ENCODE data around the gene MYL6B. TPM values are rescaled to one million over a fixed set of nuclear protein-coding genes. Genes with fewer than 3 reads are reported as not detected.

MYL6B gene
- total RNA-seq, 3 donors from 2014 or later, result 13.0 to 39.8 (median 22.7) TPM

GRCh38 chr12:56159482-56160192, 7.2 kb downstream of the MYL6B start:
- no peak for DNase-seq
- H3K4me3 ChIP-seq, result peak overlapping the region; percentile 70
- no peak for ATAC-seq
- intact Hi-C loops (cut with DNase I, micrococcal nuclease), result no loop called here
- peaks cover 5% of the 10 kb centered on the region for H3K36me3 ChIP-seq (ENCODE audit: low read depth)
- TF ChIP-seq, protein P1, sequence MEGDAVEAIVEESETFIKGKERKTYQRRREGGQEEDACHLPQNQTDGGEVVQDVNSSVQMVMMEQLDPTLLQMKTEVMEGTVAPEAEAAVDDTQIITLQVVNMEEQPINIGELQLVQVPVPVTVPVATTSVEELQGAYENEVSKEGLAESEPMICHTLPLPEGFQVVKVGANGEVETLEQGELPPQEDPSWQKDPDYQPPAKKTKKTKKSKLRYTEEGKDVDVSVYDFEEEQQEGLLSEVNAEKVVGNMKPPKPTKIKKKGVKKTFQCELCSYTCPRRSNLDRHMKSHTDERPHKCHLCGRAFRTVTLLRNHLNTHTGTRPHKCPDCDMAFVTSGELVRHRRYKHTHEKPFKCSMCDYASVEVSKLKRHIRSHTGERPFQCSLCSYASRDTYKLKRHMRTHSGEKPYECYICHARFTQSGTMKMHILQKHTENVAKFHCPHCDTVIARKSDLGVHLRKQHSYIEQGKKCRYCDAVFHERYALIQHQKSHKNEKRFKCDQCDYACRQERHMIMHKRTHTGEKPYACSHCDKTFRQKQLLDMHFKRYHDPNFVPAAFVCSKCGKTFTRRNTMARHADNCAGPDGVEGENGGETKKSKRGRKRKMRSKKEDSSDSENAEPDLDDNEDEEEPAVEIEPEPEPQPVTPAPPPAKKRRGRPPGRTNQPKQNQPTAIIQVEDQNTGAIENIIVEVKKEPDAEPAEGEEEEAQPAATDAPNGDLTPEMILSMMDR (IDR thresholded peaks at IDR 0.05), result no peak
- H3K9me3 ChIP-seq, result no peaks in the 10 kb centered on the region
- peaks cover 27% of the 10 kb centered on the region for H3K4me1 ChIP-seq (ENCODE audit: low read depth)

GRCh38 chr12:56160193-56160763, 7.9 kb downstream of the MYL6B start:
- DNase-seq (peak; percentile 60 to 74 (median 62)), ATAC-seq (peak; percentile 3)
- TF ChIP-seq, protein P1 (IDR thresholded peaks at IDR 0.05), result no peak
- H3K9me3 ChIP-seq, result no peaks in the 10 kb centered on the region
- H3K4me1 ChIP-seq (ENCODE audit: low read depth), result peaks cover 27% of the 10 kb centered on the region
- H3K36me3 ChIP-seq (ENCODE audit: low read depth), result peaks cover 5% of the 10 kb centered on the region
- intact Hi-C loops (cut with DNase I, micrococcal nuclease), result no loop called here
- no peak overlapping the region for H3K4me3 ChIP-seq

DNA sequence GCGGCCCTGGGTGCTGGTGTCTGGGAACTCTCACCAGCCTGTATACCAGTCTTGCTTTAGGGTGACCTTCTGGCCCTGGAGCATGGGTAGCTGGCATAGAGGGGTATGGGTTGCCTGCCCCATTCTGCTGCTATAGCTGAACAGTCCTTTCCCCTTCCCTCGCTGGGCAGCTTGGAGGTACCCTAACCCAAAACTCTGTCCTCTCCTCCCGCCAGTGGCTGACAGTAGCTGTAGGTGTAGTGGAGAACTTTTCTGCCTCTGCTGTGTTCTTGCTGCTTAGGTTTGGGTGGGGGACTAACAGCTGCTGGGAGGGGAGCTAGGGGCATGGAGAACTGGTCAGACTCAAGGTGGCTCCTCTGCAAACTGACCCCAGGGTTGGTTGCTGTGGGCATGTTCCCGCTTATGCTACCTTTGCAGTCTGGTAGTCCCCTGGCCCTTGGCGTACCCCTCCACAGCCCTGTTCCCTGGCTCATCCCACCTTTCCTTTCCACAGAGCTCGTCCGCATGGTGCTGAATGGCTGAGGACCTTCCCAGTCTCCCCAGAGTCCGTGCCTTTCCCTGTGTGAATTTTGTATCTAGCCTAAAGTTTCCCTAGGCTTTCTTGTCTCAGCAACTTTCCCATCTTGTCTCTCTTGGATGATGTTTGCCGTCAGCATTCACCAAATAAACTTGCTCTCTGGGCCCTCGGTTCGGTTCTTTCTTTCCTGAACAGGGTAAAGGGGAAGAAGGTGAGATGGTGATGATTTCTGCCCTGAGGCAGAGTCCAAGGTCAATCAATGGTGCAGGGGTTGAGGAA, 8.7 kb downstream of the MYL6B start:
- Histone ChIP-seq H3K4me1 (ENCODE audit: low read depth) (peaks cover 27% of the 10 kb centered on the region), H3K36me3 (ENCODE audit: low read depth) (peaks cover 5% of the 10 kb centered on the region), H3K4me3 (no peak overlapping the region), H3K9me3 (no peaks in the 10 kb centered on the region)
- no peak for DNase-seq
- no peak for ATAC-seq
- intact Hi-C loops (cut with DNase I, micrococcal nuclease), result no loop called here
- TF ChIP-seq, protein P1 (IDR thresholded peaks at IDR 0.05), result no peak

DNA sequence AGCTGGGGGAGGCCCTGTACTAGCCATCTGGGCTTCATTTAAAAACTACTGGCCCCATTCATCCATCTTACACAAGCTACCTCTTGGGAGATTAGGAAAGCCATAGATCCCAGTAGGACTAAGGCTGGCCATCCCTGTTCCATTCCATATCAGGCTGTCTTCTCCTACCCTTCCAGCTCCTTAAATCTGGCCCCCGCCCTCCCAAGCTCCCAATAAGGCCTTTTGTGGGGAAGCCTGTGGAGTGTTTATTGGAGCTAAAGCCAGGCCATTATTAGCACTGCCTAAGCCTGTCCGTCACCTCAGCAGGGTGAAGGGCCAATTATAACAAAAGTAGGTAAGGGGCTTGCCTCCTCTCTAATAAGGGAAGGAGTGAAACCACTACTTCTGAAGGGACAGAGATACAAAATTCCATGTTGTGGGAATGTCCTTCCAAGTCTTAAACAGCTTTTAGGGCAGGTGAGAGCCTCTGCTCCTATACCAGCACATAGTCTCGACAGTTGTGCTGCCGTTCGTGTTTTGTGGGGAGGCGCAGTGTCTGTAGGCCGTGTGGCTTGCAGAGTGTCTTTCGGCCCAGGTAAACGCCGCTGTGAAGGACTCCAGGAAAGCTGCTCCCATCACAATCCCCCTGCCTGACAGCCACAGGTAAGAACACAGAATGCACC, 9.4 kb downstream of the MYL6B start:
- intact Hi-C loops (cut with DNase I, micrococcal nuclease), result no loop called here
- Histone ChIP-seq H3K9me3 (no peaks in the 10 kb centered on the region), H3K36me3 (ENCODE audit: low read depth) (peaks cover 5% of the 10 kb centered on the region), H3K4me1 (ENCODE audit: low read depth) (peaks cover 25% of the 10 kb centered on the region), H3K4me3 (no peak overlapping the region)
- no peak for ATAC-seq
- TF ChIP-seq, protein P1 (IDR thresholded peaks at IDR 0.05), result no peak
- DNase-seq, result no peak

GRCh38 chr12:56162468-56163290, 10.3 kb downstream of the MYL6B start:
- intact Hi-C loops (cut with DNase I, micrococcal nuclease), result no loop called here
- TF ChIP-seq, protein P1 (IDR thresholded peaks at IDR 0.05), result no peak
- Histone ChIP-seq H3K9me3 (no peaks in the 10 kb centered on the region), H3K4me1 (ENCODE audit: low read depth) (peaks cover 23% of the 10 kb centered on the region), H3K36me3 (ENCODE audit: low read depth) (peaks cover 5% of the 10 kb centered on the region), H3K4me3 (no peak overlapping the region)
- ATAC-seq (no peak), DNase-seq (no peak)
